Small intestine (tissue), 7 donors: ENCODE data around the gene PXYLP1. TPM values are rescaled to one million over a fixed set of nuclear protein-coding genes. Genes with fewer than 3 reads are reported as not detected.
"Not testable (repeated sequence)": the region's sequence is repeated elsewhere in the genome, so short reads cannot be mapped to it uniquely, and the experiment has no call there.

ENCODE experiments used
- DNase-seq, 2 donors: peaks; one replicate each; pipeline versions ENCODE4 v3.0.0 to v3.0.0-alpha.2; 2013
- FAIRE-seq: peaks from 2 replicates; lab custom pipeline; 2012; peaks lifted over from hg19 to GRCh38; lab: Jason Lieb, UNC
- H3K27ac ChIP-seq, 3 donors: one replicate each; pipeline ENCODE4 v1.5.1; 2013; ENCODE audit warnings: low read length in 2 of 3, mild to moderate bottlenecking in 2 of 3, control low read depth in 1 of 3, inconsistent platforms in 1 of 3, low read depth in 1 of 3, moderate library complexity in 1 of 3
- H3K27me3 ChIP-seq, 3 donors: one replicate each; pipeline ENCODE4 v1.6.1; 2013; ENCODE audit warnings: low read length in 3 of 3, inconsistent platforms in 1 of 3; ENCODE audit not compliant: control insufficient read depth in 3 of 3, insufficient read depth in 3 of 3
- H3K36me3 ChIP-seq, 3 donors: one replicate each; pipeline ENCODE4 v1.6.1; 2013; ENCODE audit warnings: low read length in 3 of 3, inconsistent platforms in 1 of 3, low read depth in 1 of 3, mild to moderate bottlenecking in 1 of 3, moderate library complexity in 1 of 3; ENCODE audit not compliant: control insufficient read depth in 3 of 3, insufficient read depth in 2 of 3
- H3K4me1 ChIP-seq, 3 donors: one replicate each; pipeline ENCODE4 v1.6.1; 2013; ENCODE audit warnings: low read length in 2 of 3, inconsistent platforms in 1 of 3, low read depth in 1 of 3, mild to moderate bottlenecking in 1 of 3, moderate library complexity in 1 of 3; ENCODE audit not compliant: control insufficient read depth in 3 of 3, insufficient read depth in 2 of 3
- H3K4me3 ChIP-seq, 3 donors: one replicate each; pipeline ENCODE4 v1.5.1; 2013; ENCODE audit warnings: low read length in 3 of 3, control low read depth in 1 of 3, inconsistent platforms in 1 of 3, low read depth in 1 of 3, mild to moderate bottlenecking in 1 of 3, moderate library complexity in 1 of 3
- H3K9me3 ChIP-seq, 2 donors: one replicate each; pipeline ENCODE4 v1.6.1; 2013; ENCODE audit warnings: low read depth in 1 of 2, low read length in 1 of 2; ENCODE audit not compliant: control insufficient read depth in 2 of 2, insufficient read depth in 1 of 2
- WGBS, 3 donors: extraction: QIAGEN DNeasy Blood & Tissue Kit; methylation state at CpG; one replicate each; pipeline ENCODE4 v1.1.7; 2013; 5-methylcytosine and 5-hydroxymethylcytosine counted together
- polyA plus RNA-seq, 4 donors: library from polyadenylated mRNA; stranded (reverse) in 3 of 4; unstranded in 1 of 4; fragments of 200-250 nt in 3 of 4; fragments of 120-200 nt in 1 of 4; gene quantifications; one replicate each; pipeline versions ENCODE4 v1.2.1 to v1.2.3, GENCODE V29; 2013
- donor health status: healthy with polysubstance abuse.
- donor health status: control.
- donor health status: control.
- donor health status: Bipolar disorder and iron deficiency.
- donor health status: healthy.

The PXYLP1 gene
- polyA plus RNA-seq, 4 donors = 2.2 to 20.5 (median 5.0) TPM

- DNase-seq (peak in 1 of 2 donors; percentile 45), FAIRE-seq (no peak)
- no peaks in the 10 kb centered on the region for H3K9me3 ChIP-seq
- H3K4me3 ChIP-seq = no peak overlapping the region
- 33 to 57% (median 41%) methylated on average over 4 of the region's 4 CpGs for WGBS, 3 donors
- no peak overlapping the region for H3K27ac ChIP-seq
- H3K27me3 ChIP-seq = no peaks in the 10 kb centered on the region
- no peaks in the 10 kb centered on the region for H3K4me1 ChIP-seq
- H3K36me3 ChIP-seq = no peaks in the 10 kb centered on the region
Observed at GRCh38 chr3:141202682-141203081, 28.9 kb upstream of the PXYLP1 start.

- Histone ChIP-seq H3K27ac (no peak overlapping the region), H3K27me3 (no peaks in the 10 kb centered on the region), H3K36me3 (no peaks in the 10 kb centered on the region), H3K9me3 (no peaks in the 10 kb centered on the region), H3K4me3 (no peak overlapping the region), H3K4me1 (no peaks in the 10 kb centered on the region)
- no peak for DNase-seq
- WGBS, 3 donors = 68 to 75% (median 69%) methylated on average over 4 of the region's 4 CpGs
- FAIRE-seq = no peak
Observed at GRCh38 chr3:141203866-141204265, 27.8 kb upstream of the PXYLP1 start.

- Histone ChIP-seq H3K27ac (no peak overlapping the region), H3K4me3 (no peak overlapping the region), H3K27me3 (no peaks in the 10 kb centered on the region), H3K4me1 (no peaks in the 10 kb centered on the region), H3K36me3 (no peaks in the 10 kb centered on the region), H3K9me3 (no peaks in the 10 kb centered on the region)
- DNase-seq (no peak), FAIRE-seq (no peak)
- 74 to 86% (median 79%) methylated on average over 4 of the region's 4 CpGs for WGBS, 3 donors
Observed at GRCh38 chr3:141204343-141204742, 27.3 kb upstream of the PXYLP1 start.

GRCh38 chr3:141211306-141211705 is 20.3 kb upstream of the PXYLP1 start:
- WGBS, 3 donors = 82 to 100% (median 85%) methylated on average over 1 of the region's 1 CpG
- not testable (repeated sequence) for H3K4me3 ChIP-seq, H3K4me1 ChIP-seq, DNase-seq, H3K27me3 ChIP-seq, H3K36me3 ChIP-seq, FAIRE-seq, H3K27ac ChIP-seq
- peaks cover 0 to 11% of the 10 kb centered on the region in 2 donors for H3K9me3 ChIP-seq

- no peak for DNase-seq
- H3K9me3 ChIP-seq = peaks cover 0 to 11% of the 10 kb centered on the region in 2 donors
- H3K36me3 ChIP-seq = no peaks in the 10 kb centered on the region
- H3K27me3 ChIP-seq = no peaks in the 10 kb centered on the region
- FAIRE-seq = no peak
- no peak overlapping the region for H3K4me3 ChIP-seq
- H3K27ac ChIP-seq = no peak overlapping the region
- peaks cover 0 to 1% (median 0%) of the 10 kb centered on the region in 3 donors for H3K4me1 ChIP-seq
- WGBS, 3 donors = 78 to 88% (median 81%) methylated on average over 2 of the region's 2 CpGs
Observed at GRCh38 chr3:141212101-141212500, 19.5 kb upstream of the PXYLP1 start.

GRCh38 chr3:141212555-141212954 is 19.1 kb upstream of the PXYLP1 start:
- Histone ChIP-seq H3K9me3 (peaks cover 0 to 11% of the 10 kb centered on the region in 2 donors), H3K27me3 (no peaks in the 10 kb centered on the region), H3K27ac (no peak overlapping the region), H3K4me3 (no peak overlapping the region), H3K4me1 (peaks cover 0 to 3% (median 0%) of the 10 kb centered on the region in 3 donors), H3K36me3 (no peaks in the 10 kb centered on the region)
- DNase-seq = no peak
- FAIRE-seq = no peak

GRCh38 chr3:141216975-141217374 is 14.7 kb upstream of the PXYLP1 start:
- H3K27me3 ChIP-seq = no peaks in the 10 kb centered on the region
- H3K36me3 ChIP-seq = no peaks in the 10 kb centered on the region
- FAIRE-seq = no peak
- WGBS, 3 donors = 75 to 84% (median 81%) methylated on average over 2 of the region's 2 CpGs
- H3K9me3 ChIP-seq = peaks cover 0 to 11% of the 10 kb centered on the region in 2 donors
- DNase-seq = no peak
- H3K27ac ChIP-seq = no peak overlapping the region
- H3K4me1 ChIP-seq = peaks cover 0 to 3% (median 0%) of the 10 kb centered on the region in 3 donors
- H3K4me3 ChIP-seq = no peak overlapping the region

GRCh38 chr3:141217389-141217788 is 14.2 kb upstream of the PXYLP1 start:
- no peak for FAIRE-seq
- peak; percentile 45 to 59 for DNase-seq
- Histone ChIP-seq H3K4me1 (peaks cover 0 to 3% (median 0%) of the 10 kb centered on the region in 3 donors), H3K27ac (no peak overlapping the region), H3K27me3 (no peaks in the 10 kb centered on the region), H3K4me3 (no peak overlapping the region), H3K9me3 (peaks cover 0 to 10% of the 10 kb centered on the region in 2 donors), H3K36me3 (no peaks in the 10 kb centered on the region)
- 9 to 56% (median 34%) methylated on average over 2 of the region's 2 CpGs for WGBS, 3 donors
